Stimulated activated CD4-positive, alpha-beta T cell treated with anti-CD3 and anti-CD28 coated beads, Interleukin-4, amount 100 ng/mL, for 48 hours (primary cell): ENCODE results near the gene RSKR.
"Not testable (repeated sequence)": the region's sequence is repeated elsewhere in the genome, so short reads cannot be mapped to it uniquely, and the experiment has no call there.

Source experiments
- DNase-seq, 2 donors: peaks; one replicate each; pipeline ENCODE4 v3.0.0-alpha.2; 2020; ENCODE audit warnings: low read depth in 2 of 2

Gene RSKR

DNA sequence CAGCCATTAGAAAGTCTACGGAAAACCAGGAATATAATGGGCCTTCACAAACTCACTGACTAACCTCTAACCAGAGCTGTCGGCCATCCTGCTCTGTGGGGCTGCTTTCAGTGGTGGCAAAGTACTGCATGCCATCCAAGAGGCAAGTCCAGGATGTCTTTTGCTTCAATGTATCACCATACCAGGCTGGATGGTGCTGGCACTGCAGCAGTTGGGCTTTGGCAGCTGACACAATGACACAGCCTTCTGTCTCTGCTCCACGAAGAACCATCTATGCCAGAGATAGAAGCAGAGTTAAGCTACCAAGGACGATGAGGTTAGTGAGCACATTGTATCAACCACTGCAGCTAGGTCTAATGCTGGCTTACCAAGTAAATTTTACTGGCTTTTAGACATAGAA lies 9.7 kb upstream of the RSKR start:
- DNase-seq: no peak

DNA sequence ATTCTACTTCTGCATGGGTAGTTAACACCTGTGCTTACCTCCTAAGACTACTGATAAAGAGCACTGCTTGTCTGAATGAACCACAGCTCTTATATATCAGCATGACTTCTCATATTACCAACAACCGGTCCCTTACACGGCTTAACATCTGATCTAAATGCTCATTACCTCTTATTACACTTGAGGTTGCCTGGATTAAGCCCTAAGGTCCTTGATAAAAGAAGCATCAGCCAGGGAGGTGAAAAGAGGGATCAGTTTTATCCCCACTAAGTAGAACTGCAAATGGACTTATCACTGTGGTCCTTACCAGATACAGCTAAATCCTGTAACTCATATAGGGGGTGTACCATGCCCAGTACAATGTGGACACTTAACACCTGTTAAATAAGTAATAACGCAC lies 8.2 kb upstream of the RSKR start:
- no peak for DNase-seq

DNA sequence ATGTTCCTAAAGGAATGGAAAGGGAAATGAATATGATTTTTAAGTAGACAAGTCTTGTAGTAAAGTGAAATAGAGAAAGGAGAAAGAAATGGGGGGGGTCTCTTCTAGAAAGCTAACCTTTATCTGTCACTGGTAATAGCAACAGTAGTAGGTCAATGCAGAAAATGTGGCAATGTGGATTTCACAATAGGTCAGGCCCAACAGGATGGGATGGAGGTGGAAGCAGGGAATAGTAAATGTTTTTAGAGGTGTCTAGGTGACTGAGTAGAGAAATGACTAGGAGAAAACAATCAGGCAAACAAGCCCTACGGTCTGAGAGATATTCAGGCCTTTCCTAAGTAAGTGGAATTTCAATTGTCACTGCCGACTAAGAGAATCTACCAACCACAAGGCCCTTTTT lies 6.0 kb upstream of the RSKR start:
- no peak for DNase-seq

DNA sequence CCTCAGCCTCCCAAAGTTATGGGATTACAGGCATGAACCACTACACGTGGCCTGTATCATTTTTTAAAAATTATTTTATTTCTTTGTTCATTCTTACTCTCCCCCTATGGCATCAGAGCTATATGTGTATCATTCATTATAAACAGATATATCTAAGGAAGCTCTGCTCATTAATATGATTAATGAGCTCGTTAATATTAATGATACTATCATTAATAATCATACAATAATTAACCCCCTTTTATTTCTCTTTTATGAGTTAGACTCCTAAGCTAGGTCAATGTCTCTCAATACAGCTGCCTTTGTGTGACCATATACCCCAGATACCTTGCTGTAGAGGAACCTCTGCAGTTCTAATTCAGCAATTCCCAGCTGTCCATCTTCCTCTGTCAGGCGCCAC lies 4.5 kb upstream of the RSKR start:
- no peak for DNase-seq

DNA sequence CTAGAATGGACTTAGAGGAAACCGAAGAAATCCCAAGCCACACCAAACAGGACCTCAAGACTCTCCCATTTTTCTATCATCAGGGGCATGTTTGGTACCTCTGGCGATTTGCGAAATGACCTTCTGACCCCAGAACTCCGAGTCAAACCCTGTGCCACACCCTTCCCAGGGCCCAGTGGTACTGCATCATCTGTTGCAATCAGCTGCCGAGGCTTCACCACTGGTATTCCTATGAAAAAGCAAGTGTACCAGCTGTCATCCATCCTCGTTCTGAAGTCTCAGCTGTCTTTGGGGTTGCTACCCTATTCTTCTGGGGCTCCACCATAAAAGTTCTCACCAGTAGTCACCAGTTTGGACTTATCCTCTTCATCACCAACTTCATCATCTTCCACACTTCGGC lies 2.3 kb upstream of the RSKR start:
- DNase-seq: no peak

DNA sequence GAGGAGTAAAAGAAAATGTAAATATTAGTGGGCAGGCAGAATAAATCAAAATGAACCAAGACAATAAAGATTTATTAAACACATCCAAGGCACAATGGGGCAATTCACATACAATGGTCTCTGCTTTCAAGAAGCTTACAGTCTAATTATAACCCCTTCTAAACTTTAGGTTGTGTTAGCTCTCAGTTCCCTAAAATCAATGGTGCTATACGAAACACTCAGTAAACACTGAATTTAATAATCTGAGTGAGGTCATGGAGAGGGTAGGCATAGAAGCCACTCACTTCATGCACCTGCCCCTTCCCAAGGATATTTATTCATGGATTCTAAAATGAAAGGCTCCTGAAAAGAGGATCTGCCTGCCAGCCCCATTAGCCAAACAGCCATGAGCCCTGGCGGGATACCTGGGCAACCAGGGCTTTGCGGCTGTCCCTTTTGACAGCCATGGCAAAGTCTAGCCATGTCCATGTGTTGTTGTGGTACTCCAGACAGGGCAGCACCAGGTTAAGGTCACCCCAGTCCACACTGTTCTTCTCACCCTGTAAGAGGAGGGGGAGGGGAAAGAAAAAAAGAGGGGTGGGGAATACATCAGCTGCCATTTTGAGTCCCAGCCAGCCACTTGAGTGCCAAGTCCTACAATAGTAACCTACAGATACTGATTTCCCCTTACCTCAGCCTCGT lies 1.4 kb upstream of the RSKR start:
- DNase-seq: no peak

DNA sequence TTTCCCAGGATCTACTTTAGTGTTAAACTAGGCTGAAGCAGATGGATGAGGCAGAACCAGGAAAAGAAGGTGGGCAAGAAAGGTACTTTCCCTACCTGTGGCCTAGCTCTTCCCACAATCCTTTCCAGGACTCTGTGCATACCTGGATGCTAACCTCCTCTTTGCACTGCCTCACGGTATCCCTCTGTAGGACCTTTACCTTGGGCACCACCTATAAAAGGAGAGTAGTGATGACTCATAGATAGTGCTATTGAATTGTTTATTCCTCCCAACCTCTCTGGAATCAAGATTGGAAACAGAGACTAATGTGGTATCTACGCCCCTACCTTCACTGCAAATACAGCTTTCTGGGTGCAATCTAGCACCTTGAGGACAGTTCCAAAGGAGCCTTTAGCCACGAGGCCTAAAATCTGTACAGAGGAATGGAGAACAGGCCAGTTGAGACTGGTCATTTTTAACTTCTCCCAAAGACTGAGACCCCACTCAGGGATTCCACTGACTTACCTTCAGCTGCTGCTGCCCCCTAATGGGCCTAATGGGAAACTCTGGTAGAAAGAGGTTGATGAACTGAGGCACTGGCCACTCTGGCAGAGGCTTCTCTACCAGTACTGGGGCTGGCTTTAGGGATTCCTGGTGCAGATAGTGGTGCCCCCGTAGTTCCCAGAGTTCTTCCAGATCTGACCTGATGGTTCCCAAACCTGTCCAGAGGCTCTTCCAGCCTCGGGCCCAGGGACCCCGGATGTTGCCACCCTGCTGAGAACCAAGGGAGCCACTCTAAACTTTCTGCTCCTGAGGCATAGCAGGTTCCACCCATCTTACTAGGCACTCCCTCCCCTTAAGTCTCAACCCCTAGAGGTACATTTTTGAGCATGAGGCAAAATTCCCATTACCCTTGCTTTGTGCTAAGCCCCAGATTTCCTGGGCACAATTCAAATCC lies 781 bp downstream of the RSKR start:
- DNase-seq: peak in 1 of 2 donors; percentile 11

DNA sequence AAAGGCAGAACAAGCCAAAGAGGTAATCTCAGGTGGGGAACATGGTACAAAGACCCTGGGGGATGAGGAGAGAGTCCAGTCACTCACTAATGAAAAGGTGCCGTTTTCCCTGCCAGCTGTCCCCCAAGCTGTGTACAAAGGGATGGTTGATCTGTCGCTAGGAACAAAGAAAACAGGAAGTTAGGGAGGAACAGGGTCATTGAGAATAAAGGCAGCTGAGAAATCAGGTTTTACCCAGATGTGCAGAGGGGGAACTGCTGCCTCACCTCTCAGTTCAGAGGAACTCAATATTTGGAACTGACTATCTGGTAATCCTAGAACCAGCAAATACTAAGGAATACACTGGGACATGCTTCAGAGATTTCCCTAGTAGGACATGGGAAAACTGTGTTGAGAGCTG lies 1.5 kb downstream of the RSKR start:
- no peak for DNase-seq

DNA sequence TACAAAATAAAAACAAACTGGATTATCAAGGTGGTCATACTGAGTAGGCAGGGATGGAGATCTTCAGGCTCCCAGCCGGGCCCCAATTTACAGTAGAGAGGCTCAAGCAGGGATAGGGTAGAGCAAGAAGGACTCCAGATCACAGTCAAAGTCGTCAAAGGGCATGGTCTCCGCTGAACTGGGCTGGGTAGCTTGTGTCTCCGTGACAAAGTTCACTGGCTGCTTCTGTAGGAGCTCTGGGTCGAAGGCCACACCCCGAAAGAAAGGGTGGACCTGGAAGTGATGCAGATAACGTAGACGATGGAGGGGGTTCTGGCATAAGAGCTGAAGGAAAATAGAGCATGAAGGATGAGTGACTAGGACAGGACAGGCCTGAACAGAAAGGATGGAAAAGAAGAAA lies 3.6 kb downstream of the RSKR start:
- DNase-seq: no peak

DNA sequence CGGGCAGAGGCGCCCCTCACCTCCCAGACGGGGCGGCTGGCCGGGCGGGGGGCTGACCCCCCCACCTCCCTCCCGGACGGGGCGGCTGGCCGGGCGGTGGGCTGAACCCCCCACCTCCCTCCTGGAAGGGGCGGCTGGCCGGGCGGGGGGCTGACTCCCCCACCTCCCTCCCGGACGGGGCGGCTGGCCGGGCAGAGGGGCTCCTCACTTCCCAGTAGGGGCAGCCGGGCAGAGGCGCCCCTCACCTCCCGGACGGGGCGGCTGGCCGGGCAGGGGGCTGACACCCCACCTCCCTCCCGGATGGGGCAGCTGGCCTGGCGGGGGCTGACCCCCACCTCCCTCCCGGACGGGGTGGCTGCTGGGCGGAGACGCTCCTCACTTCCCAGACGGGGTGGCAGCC lies 10.0 kb downstream of the RSKR start:
- DNase-seq: not testable (repeated sequence)

DNA sequence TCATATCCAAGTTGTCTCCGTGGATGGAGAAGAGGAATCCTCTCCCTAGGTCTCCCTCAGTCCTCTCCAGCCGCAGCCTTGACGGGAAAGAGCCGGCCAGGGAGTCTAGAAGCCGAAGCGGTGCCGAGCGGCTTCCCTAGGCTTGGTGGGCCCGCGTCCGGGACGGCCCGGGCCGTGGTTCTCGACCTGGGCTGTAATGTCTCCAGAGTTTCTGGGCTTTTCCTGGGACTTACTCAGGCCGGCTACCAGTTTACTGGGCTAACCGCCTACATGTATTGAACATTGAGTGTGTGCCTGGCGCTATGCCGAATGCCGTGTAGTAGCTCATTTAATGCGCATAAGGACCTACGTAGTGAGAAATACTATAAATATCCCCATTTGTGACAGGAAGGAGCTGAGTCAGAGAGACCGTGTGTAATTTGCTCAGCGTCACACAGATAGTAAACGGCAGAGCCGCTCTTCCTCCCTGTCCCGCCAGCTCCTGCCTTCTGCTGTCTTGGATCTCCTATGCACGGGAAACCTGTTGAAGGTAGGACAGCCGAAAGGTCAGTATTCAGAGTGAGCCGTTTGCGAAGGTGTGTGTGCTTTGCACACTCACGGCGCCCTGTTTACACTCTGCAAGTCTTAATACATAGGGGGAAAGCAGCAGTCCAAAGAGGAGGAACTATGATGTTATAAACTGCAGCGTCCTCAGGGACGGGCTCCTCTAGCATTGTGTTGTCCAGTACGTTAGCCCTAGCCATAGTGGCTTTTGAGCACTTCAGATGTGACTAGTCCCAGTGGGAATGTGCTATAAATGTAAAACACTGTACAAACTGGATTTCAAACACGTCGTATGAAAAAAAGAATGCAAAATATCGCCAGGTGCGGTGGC lies 14.4 kb downstream of the RSKR start:
- DNase-seq: peak; percentile 56 to 58

DNA sequence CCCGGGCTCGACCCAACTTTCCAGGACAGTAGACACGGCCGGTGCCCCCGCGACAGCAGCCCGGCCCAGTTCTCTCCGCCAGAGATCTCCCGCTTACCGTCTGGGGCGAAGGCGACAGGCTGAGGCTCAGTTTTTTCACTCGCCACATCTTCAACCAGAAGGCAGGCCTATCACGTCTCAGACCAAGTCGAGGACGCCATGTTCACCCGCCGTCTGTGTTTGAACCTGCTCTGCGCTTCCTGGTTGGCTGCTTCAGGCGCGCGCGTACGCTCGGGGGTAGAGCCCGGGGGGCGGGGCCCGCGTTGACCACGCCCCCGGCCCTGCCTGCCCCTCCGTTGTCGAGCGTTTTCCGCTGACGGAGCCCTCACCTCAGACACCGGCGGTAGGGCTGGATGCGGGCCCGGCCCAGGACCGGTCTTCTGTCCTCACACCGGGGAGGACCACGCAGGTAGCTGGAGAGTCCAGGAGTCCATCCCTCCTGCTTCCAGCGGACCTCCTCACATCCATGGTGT lies 15.1 kb downstream of the RSKR start, which contains the start of gene SPAG5:
Gene SPAG5, minus strand, starts transcription at position 227 of the 512 bp plus-strand sequence. Its CDS starts 79 bp downstream, at position 148.
- DNase-seq: peak; percentile 89 to 92

DNA sequence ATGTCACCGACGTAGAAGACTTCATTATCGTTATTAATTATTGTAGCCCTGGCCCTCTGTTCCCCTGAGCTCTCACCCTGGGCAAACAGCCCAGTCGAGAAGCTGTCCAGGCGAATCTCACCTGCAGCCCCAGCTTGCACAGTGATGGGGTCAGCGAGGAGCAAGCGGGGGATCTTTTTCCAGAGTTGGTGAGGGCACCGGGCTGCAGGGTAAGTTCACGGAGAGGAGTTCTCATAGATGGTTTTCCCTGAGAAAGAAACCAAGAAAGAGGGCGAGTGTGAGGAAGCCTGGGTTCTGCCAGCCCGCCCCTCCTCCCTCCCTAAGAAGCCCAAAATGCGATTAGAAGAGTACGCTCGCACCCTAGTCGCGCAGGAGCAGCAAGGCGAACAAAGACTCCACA lies 15.6 kb downstream of the RSKR start:
- DNase-seq: no peak

DNA sequence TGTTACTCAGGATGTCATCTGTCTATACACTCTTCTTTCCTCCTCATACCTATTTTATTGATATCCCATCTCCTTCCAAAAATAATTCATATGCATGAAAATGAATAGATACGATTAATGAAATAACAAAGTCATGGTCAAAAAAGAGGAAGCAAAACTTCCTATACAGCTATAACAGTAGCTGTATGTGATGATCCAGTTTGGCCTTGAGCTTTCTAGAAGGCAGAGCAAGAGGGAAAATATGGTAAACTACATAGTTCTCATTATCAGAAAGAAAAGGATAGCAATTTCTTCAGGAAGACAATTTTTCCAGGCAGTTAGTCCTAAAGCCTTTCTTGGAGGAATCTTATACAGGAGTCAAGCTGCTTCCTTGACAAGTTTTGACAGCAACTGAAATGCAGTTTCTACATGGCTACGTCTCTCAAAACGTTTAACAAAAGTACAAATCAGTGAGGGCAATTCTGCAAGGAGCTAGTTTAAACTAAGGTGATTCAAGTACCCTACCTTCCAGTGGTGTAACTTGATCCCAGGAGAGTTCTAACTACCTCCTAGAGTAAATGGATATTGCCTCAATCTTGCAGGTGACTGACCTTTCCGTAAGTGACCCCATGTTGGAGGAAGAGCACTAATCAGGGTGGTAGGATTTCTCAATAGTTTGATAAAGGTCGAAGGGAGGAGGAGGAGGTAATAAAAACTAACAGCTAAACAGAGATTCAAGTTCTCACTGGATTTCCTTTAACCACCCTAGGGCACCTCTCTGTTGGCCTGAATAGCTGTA lies 16.2 kb downstream of the RSKR start:
- no peak for DNase-seq

DNA sequence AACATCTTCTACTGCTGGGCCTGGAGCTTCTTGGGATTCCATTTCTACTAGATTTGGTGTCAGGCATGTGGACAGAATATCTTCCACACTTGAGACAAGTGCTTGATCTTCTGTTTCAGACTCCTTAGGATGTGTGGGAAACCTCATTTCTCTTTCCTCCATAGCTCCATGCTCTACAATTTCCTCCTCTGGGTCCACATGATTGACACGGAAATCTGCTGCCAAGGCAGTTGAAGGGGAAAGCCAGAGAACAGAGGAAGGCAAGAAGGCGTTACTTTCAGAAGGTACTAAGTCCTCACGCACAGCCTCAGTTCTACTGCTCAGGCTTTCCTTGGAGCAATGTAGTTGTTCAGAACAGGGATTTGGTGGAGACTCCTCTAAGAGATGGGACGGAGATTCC lies 21.7 kb downstream of the RSKR start:
- DNase-seq: no peak

DNA sequence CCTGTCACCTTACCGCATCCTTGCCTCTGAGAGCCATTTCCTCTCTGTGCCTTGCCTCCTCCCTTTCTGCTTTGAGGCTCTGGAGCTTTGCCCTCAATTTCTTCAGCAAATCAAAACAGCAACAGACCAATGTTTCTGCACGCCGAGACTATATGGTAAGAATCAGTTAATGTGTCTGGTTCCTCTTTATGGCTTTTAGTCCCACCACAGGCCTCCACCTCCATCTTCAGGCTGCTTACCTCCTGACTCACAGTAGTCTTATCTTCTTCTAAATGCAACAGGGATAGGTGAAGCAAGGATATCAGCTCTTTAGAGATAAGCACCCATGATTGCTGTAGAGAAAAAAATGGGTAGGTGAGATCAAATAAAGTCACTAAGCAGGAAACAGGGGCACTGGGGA lies 28.1 kb downstream of the RSKR start:
- DNase-seq: no peak

DNA sequence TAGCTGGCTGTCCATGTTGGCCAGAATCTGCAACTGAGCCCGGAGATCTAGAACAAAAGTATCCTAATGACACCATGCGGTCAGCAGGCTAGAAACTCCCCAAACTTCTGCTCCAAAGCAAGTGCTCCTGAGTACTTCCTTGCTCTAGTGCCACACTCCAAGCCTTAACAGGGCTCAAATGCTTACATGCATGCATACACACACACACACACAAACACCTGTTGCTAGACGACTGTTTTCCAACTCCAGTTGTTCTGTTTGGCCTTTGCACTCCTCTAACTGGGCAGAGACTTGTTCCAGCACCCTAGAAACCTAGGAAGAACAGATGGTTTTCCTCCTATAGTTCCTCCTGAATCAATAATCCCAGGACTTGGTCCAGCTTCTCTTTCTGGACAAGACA lies 29.6 kb downstream of the RSKR start:
- DNase-seq: no peak

DNA sequence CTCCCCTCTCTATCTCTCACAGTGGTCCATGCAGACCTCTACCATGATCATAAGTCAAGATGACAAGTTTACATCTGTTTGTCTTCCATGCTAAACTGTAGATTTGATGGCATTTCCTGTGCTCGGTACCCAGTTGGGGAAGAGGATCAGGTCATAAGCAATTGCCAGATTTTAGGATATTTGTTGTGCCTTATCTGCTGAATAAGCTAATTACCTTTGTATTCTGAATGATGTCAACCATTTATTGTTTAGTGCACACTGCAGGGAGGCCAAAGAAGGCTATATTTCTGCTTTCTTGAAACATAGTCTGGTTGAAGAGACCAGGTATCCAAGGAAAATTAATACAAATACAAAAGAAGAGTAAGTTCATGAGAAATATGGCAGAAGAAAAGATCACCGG lies 31.5 kb downstream of the RSKR start:
- no peak for DNase-seq

DNA sequence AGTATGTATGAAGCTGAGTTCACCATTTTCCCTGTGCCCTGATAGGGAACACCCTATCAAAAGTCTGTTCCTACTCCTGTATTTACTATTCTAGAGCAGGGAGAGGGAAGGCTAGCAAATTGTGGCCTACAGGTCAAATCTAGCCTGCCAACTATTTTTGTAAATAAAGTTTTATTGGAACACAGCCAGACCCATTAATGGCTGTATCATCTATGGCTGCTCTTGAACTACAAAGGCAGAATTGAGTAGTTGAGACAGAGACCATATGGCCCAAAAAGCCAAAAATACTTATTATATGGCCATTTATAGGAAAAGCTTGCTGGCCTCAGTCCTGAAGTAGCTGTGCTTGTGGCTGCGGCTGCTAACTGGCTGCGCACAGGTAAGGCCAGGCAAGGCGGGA lies 33.0 kb downstream of the RSKR start:
- DNase-seq: no peak

DNA sequence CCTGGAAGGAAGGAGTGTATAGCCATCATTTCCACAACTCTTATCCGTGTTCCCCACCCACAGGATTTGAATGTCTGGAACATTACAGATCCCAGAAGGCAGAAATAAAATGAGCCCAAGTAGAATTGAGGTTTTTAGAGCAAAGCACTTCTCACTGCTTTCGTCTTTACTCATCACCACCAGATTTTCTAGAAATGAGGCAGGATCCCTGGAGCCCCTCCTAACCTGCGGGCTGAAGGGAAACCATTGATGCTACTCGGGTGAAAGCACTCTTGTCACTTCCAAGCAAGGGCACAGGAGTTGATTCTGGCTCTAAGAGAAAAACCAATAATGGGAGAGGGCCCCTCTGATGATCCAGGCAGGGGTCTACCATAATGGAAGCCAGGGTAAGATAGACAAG lies 34.5 kb downstream of the RSKR start:
- peak in 1 of 2 donors; percentile 41 for DNase-seq
